Erythroblast (primary cell): ENCODE data around the gene FOXN4.

ENCODE experiments used
- GATA1 ChIP-seq: IDR thresholded peaks from 2 replicates; pipeline ENCODE4 v1.6.1; 2011; ENCODE audit warnings: low read depth, mild to moderate bottlenecking, control low read depth, low read length, moderate library complexity
- POLR2A ChIP-seq: IDR thresholded peaks from 2 replicates; pipeline ENCODE4 v1.6.1; 2011; ENCODE audit warnings: mild to moderate bottlenecking, low read length

DNA sequence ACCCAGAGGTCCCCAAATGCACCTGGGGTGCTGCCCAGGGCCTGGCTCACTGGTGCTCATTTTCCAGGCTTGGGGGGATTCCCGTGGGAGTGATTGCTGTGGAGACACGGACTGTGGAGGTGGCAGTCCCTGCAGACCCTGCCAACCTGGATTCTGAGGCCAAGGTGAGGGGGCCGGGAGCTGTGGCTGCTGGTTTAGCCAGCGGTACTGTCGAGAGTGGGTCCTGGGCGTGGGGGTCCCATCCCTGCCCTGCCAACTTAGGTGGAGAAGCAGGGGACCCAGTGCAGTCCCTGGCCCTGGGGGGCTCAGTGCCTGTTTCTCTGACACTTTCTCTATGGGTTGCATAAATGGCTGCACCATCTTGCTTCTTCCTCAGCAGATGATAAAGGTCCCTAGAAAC, 50.9 kb downstream of the FOXN4 start:
- TF ChIP-seq POLR2A = no peak
- TF ChIP-seq GATA1 = no peak
